ENCODE measurements around the gene CRNN.

Gene CRNN

GRCh38 chr1:152413909-152414308 lies at the start of gene CRNN:
Gene CRNN, minus strand, starts transcription at chr1:152414263. Its CDS starts 2,030 bp downstream, at chr1:152412233.
- DNase-seq: no peak

DNA sequence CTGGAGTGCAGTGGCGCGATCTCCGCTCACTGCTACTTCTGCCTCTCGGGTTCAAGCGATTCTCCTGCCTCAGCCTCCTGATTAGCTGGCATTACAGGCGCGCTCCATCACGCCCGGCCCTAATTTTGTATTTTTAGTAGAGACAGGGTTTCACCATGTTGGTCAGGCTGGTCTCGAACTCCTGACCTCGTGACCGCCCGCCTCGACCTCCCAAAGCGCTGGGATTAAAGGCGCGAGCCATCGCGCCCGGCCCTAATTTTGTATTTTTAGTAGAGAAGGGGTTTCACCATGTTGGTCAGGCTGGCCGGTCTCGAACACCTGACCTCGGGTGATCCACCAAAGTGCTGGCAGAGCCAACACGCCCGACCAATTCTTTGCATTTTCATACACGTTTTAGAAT lies 48.6 kb upstream of the CRNN start:
- no peak for DNase-seq

- peak; percentile 81 for DNase-seq
Observed at GRCh38 chr1:152461544-152461943, 47.5 kb upstream of the CRNN start.

DNA sequence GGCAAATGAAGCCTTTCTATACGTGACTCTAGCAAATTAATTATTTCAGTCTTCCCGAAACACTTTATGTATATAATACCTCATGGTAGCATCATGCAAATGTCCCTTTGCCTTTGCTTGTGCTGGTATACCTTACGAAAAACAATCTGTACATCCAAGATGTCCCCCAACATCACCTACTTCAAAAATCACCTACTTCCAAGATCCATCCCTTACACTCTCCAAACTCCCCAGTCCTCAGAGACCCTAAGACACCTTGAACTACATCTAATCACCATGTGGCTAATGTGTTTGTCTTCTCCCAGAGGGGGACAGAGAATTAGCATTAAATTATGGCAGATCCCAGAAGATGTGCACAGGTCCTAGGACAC lies 46.5 kb upstream of the CRNN start:
- no peak for DNase-seq

DNA sequence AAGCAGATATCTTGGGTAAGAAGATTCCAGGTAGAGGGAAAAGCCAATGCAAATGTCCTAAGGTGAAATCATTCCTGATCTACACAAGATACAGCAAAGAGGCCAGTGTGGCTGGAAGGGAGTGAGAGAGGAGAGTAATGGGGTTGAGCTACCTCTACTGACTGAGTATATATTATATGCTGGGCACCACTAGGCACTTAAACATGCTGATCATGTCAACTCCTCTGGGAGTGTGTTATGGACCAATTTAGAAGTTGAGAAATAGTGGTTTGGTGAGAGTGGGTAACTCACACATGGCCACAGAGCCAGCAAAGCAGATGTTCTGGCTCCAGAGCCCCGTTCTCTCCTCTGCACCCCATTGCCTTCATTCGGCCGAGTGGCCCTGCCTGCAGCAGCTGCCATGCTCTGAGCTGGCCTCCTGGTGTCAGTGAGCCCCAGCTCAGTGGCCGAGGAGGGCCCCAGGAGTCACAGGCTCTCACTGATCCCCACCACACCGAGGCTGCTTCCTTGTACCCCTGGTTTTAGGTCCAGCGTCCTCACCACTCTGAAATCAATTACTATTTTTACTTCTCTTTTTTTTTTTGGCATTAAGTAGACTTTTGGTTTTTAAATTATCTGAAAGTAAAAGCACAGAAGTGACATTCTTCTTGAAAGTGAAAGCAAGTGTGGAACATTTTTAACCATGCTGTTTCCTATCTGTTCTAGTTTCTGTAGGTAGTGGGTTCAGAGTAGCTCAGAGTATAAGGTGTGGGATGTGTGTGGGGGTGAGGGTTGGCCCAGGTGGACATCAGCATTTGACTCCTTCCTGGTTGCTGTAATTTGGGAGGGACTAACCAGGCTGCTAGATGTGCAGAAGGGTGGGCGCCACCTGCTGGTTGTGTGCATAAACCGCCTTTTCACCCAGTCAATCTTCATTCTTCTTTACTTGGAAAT lies 45.8 kb upstream of the CRNN start:
- peak; percentile 80 for DNase-seq

GRCh38 chr1:152458384-152459185 lies 44.5 kb upstream of the CRNN start:
- DNase-seq: peak; percentile 88

DNA sequence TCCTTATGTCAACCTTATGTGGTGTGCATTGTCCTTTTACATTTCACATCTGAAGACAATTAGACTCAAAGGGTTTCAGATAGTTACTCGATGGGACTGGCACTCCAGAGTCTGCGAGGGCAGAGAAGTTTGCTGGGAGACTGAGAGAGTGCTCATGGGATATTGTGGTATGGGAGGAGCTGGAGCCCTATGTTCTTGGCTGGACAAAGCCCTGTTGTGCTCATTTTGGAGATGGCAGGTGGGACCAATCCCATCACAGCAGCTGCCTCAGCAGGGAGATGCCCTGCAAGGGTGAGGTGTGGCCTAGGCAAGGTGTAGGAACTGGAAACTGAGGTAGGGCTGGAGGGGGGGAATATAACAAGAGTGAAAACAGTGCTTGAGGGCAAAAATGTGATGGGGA lies 43.5 kb upstream of the CRNN start:
- DNase-seq: no peak

DNA sequence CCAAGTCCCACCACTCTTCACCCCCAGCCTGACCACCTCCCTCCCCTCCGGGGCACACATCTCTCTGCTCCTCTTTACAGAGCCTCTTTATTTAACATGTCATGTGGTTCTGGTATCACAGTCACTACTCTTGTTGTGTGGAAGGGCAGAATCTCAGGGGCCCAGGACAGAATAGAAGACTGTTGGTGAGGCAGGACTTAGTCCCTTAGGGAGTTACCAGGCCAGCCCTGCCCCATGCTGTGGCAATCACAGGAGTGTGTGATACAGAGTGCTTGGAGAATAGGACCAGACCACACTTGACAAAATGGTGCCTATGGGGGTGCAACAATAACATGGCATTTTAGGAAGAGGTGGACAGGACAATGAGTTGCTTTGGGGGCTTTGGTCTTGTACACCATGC lies 43.0 kb upstream of the CRNN start:
- DNase-seq: no peak

DNA sequence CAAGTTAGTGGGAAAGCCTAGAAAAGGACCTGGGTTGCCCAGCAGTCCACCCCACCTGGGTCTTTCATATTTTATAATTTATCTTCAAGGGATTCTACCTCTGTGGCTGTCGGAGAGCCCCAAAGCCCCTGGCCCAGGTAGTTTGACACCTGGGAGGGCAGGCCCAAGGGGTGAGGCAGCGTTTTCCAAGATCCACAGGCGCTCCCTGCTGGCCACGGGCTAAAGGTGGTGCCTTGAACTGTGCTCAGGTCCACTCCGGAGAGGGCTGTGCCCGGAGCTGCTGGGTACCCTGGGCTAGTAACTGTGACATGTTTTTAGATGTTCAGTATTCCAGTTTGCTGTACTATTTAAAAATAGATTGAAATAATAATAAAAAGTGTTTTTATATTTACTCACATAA lies 37.2 kb upstream of the CRNN start:
- no peak for DNase-seq

DNA sequence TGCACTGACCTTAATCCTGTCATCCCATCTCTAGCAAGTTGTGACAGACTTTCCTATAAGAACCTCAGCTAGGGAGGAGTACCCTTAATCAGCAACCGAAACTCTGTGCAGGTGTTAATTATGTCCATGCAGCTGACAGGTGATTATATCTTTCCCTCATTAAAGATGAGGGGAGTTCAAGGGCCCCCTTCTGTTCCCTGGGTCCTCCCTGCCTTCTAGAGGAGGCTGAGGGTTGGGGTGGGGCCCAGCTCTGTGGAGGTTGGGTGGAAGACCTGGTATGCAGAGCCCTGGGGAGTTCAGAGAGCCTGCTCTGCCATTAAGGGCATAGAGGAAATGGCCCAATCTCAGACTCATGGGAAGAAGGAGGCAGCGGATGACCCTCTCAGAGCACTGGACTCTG lies 35.6 kb upstream of the CRNN start:
- DNase-seq: no peak

GRCh38 chr1:152448496-152448895 lies 34.4 kb upstream of the CRNN start:
- DNase-seq: no peak

GRCh38 chr1:152448095-152448494 lies 34.0 kb upstream of the CRNN start:
- DNase-seq: no peak

DNA sequence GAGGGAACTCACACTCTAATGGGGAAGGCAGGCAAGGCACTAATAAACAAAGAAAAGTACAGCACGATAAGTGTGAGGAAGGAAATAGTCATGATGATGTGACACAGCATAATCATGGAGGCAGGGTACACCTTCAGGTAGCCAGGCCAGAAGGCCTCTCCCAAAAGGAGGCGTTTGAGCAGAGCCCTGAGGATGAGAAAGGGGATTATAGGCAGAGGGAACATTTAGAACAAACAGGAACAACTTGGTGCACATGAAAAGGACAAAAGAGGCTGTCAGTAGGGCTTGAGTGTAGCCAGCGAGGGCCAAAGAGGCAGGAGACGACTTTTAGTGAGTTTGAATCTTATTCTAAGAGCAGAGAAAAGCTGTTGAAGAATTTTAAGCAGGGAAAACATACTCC lies 33.4 kb upstream of the CRNN start:
- DNase-seq: no peak

- DNase-seq: no peak
Observed at GRCh38 chr1:152444045-152444444, 30.0 kb upstream of the CRNN start.

DNA sequence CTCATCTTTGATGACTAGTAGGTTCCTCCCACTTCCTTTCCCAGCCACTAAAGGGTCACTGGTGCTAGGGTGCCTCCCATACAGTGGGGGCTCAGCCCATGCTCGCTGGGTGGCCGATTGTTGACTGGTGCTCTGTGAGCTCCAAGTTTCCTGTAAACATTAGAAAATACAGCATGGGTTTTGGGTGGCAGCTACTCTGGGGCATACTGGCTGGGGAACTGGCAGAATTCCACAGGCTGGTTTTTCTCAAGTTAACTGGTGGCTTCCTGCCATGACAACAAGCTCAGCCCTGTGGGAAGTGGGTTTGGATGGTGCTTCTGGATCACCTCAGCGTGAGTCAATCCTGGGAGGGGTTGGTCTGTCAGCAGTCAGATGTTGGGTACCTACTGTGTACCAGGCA lies 28.7 kb upstream of the CRNN start:
- DNase-seq: no peak

DNA sequence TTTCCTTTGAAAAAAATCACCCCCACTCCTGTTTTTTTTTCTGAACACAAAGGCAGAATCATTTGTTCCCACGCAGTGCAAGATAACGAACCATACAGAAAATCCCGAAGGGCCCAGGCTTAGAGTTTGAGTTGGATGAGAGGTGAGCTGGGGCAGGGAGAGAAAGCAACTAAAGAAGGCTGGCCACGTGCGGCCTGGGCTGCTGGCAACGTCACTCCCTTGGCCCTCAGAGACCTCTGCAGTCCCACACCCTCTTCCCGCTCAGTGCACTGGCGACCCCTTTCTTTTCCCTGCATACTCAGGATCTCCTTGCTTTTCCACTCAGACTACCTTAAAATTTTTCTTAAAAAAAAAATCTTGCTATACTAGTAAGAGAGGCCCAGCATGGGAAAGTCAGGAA lies 28.2 kb upstream of the CRNN start:
- no peak for DNase-seq

DNA sequence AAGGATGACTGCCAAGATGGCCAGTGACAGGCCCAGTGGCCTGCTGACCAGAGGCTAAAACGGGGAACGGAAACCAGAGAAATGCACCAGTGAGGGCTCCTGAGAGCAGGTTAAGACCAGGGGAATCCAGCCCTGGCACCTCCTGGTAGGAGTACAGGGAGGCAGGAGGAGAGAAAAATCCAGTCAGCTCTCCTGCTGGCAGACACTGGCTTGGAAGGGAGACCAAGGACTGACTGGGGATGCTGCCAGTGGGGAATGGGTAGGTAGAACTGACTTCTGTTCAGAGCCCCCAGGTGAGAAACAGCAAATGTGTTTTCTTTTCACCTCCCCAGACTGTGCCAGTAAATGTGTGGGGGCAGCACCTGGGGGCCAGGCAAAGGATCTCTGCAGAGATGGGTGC lies 27.7 kb upstream of the CRNN start:
- DNase-seq: no peak

DNA sequence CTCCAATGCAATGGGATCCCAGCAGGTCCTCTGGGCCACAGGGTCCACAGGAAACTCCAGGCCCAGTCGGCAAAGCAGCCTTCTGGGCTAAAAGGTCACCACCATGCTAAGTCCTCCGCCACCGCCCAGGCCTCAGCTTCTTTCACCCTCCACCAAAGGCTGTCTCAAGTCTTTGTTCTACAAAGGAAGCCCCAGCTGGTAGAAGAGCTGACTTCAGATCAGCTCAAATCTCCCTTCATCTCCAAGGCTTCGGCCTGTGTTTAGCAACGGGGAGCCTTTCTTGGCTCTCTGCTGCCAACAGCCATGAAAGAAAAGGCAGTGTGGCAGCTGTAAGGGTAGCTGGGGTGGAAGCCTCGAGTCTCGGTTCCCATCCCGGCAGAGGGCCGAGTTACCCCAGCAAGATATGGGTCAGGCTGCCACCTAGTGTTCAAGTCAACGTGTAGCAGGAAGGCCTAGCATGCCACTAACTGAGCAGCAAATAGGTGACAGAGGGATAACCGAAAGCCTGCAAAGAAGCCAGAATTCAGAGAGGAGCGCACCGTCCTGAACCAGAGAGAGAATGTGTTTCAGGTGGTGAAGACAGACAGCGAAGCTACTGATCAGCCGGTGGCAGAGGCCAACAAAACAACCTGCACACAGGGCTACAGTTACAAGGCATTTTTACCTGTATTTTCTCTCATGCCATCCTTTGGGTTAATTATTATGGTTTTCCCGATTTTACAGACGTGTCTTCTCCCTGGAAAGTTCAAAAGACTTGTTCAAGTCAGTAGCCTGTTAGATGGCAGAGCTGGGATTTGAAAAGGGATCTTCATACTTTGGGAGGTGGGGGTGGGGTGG lies 26.8 kb upstream of the CRNN start:
- peak; percentile 81 for DNase-seq

- DNase-seq: no peak
Observed at GRCh38 chr1:152436593-152437496, 22.8 kb upstream of the CRNN start.

GRCh38 chr1:152427458-152427857 lies 13.4 kb upstream of the CRNN start:
- no peak for DNase-seq

DNA sequence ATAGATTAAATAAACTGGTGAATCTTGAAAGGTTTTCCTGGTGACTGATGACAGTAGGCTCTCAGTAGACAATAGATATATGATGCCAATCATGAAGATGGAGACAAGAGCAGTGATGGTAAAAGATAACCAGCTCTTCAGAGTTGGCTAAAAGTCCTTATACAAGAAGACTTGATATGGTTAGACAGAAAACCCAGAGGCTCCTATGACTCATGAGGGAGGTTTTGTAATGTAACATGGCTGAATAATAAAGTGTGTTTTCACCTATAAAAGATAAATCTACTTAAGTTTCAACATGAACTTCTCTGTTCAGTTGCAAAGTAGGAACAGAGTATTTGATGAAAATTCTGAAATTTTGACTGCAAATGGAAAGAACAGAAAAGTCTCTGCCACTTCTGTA lies 12.7 kb upstream of the CRNN start:
- no peak for DNase-seq

DNA sequence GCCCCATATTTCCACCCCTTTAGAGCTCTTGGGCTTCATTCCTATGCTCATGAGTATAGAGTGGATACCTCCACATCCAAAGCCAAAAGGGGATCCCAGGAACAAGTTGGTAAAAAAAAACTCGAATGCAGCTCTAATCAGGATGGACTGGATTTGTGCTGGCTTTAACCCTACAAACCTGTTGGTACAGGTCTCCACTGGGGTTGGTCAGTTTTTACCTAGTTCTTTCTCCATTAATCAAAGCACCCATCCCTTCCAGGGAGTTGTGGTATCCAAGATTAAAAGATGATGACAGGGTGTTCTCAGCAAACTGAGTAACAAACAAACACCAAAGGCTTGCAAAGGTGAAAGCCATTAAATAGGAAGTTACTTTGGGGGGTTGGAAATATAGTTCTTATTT lies 5.9 kb upstream of the CRNN start:
- no peak for DNase-seq
